Uterus (tissue), 4 donors: ENCODE results near the gene RHOBTB1. TPM values are rescaled to one million over a fixed set of nuclear protein-coding genes. Genes with fewer than 3 reads are reported as not detected.

Experiments used
- DNase-seq, 2 donors: peaks; one replicate each; pipeline ENCODE4 v3.0.0-alpha.2; 2019 to 2020
- H3K27ac ChIP-seq, 2 donors: fragments of 200-600 bp; sonication (generic); 1 replicate in 1 of 2; 2 replicates in 1 of 2; pipeline ENCODE4 v1.5.1; 2016 to 2018
- H3K27me3 ChIP-seq, 2 donors: fragments of 200-600 bp; sonication (generic); one replicate each; pipeline ENCODE4 v1.5.1; 2018 to 2019; ENCODE audit warnings: control low read depth in 1 of 2
- H3K36me3 ChIP-seq, 2 donors: fragments of 200-600 bp; sonication (generic); one replicate each; pipeline ENCODE4 v1.5.1; 2019; ENCODE audit warnings: control low read depth in 1 of 2
- H3K4me1 ChIP-seq, 2 donors: fragments of 200-600 bp; sonication (generic); one replicate each; pipeline ENCODE4 v1.5.1; 2018 to 2019; ENCODE audit warnings: control low read depth in 1 of 2
- H3K4me3 ChIP-seq, 2 donors: fragments of 200-600 bp; sonication (generic); 1 replicate in 1 of 2; 2 replicates in 1 of 2; pipeline ENCODE4 v1.5.1; 2018 to 2019; ENCODE audit warnings: mild to moderate bottlenecking in 1 of 2
- H3K9me3 ChIP-seq, 2 donors: fragments of 200-600 bp; sonication (generic); one replicate each; pipeline ENCODE4 v1.5.1; 2019; ENCODE audit warnings: control low read depth in 1 of 2
- POLR2A ChIP-seq, 2 donors: fragments of 450-650 bp; IDR thresholded peaks; one replicate each; pipeline ENCODE4 v1.6.1; 2016; ENCODE audit warnings: antibody characterized with exemption in 2 of 2, mild to moderate bottlenecking in 1 of 2, moderate library complexity in 1 of 2
- intact Hi-C: fragments of 100-400 bp; cut with DNase I; formaldehyde crosslinking; loops from one replicate; pipeline ENCODE4 v1.15.1; 2023; ENCODE audit warnings: low total_unique reads
- total RNA-seq, 4 donors: library from RNA; depleted of rRNA in 3 of 4; stranded (reverse); fragments of >200 nt in 3 of 4; gene quantifications; one replicate each; pipeline versions ENCODE4 v1.1.0 to v1.2.4, GENCODE V29; 2014 to 2023
- TF ChIP-seq, protein P1 (sequence below), 4 experiments: fragments of 200-600 bp in 2 of 4; fragments of 450-650 bp in 2 of 4; sonication (generic) in 2 of 4; IDR thresholded peaks; one replicate each; pipeline ENCODE4 v1.5.1; 2016 to 2019; ENCODE audit warnings: antibody characterized with exemption in 4 of 4, mild to moderate bottlenecking in 2 of 4, moderate library complexity in 1 of 4
- donor health status: DM: yes; HTN: yes; CAD: no.

Gene RHOBTB1, protein sequence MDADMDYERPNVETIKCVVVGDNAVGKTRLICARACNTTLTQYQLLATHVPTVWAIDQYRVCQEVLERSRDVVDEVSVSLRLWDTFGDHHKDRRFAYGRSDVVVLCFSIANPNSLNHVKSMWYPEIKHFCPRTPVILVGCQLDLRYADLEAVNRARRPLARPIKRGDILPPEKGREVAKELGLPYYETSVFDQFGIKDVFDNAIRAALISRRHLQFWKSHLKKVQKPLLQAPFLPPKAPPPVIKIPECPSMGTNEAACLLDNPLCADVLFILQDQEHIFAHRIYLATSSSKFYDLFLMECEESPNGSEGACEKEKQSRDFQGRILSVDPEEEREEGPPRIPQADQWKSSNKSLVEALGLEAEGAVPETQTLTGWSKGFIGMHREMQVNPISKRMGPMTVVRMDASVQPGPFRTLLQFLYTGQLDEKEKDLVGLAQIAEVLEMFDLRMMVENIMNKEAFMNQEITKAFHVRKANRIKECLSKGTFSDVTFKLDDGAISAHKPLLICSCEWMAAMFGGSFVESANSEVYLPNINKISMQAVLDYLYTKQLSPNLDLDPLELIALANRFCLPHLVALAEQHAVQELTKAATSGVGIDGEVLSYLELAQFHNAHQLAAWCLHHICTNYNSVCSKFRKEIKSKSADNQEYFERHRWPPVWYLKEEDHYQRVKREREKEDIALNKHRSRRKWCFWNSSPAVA
- total RNA-seq, result 10 to 100 TPM in 3 of 4 donors, 1 to 10 TPM in 1; 6.9 to 67.5 (median 13.8) TPM

DNA sequence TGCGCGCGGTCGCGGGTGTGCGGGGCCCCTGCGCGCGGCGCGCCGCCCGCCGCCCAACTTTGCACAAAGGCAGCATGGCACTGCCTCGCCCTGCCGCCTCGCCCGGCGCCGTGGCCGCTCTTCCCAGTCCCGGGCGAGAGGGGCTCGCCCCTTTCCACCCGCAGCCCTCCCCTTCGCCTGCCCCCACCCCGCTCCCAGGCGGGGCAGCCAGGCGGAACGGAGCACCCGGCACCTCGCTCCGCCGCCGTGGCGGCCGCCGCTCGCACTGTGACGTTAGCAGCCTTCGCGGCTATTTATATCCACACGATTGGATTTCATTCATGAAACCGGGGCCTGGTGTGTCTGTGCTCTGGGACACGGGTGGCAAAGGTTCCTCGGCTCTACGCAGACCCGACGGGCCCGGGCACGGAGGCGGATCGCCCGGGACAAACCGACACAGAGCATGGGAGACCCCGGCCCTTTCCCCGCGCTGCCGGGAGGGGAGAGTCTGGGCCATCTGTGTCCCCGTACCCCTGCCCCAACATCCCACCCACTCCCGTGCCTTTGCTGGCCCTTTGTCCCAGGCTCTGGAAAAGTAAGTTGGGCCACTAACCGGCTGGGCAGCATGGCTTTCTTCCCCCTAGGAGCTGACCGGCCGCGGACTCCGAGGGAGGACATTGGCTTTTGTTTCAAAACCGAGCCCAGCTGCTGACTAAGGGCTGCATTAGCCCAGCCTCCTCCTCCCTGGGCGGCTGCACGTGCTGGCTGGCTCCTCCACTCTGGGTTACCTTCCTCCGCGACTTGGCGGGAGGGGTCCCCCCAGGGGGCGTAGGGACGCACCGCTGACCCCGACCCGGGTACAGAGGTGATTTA, at the start of gene RHOBTB1:
TSS of gene RHOBTB1 (minus strand) at position 128 of the 852 bp plus-strand sequence. CDS start 32,643 bp downstream, outside the sequence.
- Histone ChIP-seq H3K9me3 (no peaks in the 10 kb centered on the region), H3K27me3 (no peaks in the 10 kb centered on the region), H3K4me1 (no peaks in the 10 kb centered on the region), H3K36me3 (no peaks in the 10 kb centered on the region), H3K4me3 (peak within 1 kb of the TSS; percentile 63 to 87), H3K27ac (peak within 1 kb of the TSS; percentile 96 to 97)
- DNase-seq, result peak; percentile 81
- TF ChIP-seq, protein P1, sequence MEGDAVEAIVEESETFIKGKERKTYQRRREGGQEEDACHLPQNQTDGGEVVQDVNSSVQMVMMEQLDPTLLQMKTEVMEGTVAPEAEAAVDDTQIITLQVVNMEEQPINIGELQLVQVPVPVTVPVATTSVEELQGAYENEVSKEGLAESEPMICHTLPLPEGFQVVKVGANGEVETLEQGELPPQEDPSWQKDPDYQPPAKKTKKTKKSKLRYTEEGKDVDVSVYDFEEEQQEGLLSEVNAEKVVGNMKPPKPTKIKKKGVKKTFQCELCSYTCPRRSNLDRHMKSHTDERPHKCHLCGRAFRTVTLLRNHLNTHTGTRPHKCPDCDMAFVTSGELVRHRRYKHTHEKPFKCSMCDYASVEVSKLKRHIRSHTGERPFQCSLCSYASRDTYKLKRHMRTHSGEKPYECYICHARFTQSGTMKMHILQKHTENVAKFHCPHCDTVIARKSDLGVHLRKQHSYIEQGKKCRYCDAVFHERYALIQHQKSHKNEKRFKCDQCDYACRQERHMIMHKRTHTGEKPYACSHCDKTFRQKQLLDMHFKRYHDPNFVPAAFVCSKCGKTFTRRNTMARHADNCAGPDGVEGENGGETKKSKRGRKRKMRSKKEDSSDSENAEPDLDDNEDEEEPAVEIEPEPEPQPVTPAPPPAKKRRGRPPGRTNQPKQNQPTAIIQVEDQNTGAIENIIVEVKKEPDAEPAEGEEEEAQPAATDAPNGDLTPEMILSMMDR (IDR thresholded peaks at IDR 0.05), result peak in 2 of 4 experiments; percentile 4 to 6
- peak; percentile 64 to 88 for TF ChIP-seq POLR2A (IDR thresholded peaks at IDR 0.05)
- intact Hi-C loops, result no loop called here

DNA sequence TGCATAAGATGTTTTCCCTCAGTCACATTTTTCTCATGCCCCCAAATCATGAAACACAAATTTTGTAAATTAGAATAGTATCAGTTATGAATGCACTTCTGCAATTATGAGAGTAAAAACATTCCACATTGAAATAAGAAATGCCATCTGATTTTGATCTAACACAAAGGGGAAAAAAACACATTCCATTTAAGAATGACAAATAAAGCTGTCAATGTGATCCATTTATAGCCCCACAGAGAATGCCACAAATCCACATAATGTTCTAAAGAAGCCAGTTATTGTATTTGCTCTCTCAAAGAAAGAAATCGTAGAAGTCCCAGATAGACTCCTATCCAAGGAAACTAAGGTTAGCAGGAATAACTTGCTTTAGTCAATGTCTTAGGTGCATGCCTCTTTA, 48.7 kb upstream of the RHOBTB1 start:
- Histone ChIP-seq H3K9me3 (no peaks in the 10 kb centered on the region), H3K4me1 (no peaks in the 10 kb centered on the region), H3K36me3 (no peaks in the 10 kb centered on the region), H3K4me3 (no peak overlapping the region), H3K27me3 (no peaks in the 10 kb centered on the region), H3K27ac (no peak overlapping the region)
- TF ChIP-seq, protein P1 (IDR thresholded peaks at IDR 0.05), result no peak
- TF ChIP-seq POLR2A (IDR thresholded peaks at IDR 0.05), result no peak
- DNase-seq, result no peak
- intact Hi-C loops, result no loop called here

DNA sequence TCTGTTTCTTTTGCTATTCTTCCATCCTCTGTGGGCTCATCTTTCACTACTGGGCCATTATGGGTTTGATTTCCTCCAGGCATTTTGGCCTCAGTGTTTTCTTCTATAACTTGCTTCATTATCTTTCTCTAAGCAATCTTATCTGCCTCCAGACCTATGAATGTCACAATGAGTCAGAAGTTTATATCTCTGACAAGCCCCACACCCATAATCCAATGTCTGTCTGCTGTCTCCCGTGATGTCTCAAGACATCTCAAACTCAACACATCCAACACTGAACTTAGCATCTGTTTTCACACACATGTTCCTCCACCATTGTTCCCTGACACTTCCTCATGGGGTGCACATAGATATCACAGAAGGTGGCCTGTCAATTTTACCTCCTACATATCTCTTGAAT, 46.7 kb upstream of the RHOBTB1 start:
- Histone ChIP-seq H3K4me1 (no peaks in the 10 kb centered on the region), H3K9me3 (no peaks in the 10 kb centered on the region), H3K36me3 (no peaks in the 10 kb centered on the region), H3K27ac (no peak overlapping the region), H3K4me3 (no peak overlapping the region), H3K27me3 (no peaks in the 10 kb centered on the region)
- intact Hi-C loops, result no loop called here
- no peak for DNase-seq
- TF ChIP-seq, protein P1 (IDR thresholded peaks at IDR 0.05), result no peak

DNA sequence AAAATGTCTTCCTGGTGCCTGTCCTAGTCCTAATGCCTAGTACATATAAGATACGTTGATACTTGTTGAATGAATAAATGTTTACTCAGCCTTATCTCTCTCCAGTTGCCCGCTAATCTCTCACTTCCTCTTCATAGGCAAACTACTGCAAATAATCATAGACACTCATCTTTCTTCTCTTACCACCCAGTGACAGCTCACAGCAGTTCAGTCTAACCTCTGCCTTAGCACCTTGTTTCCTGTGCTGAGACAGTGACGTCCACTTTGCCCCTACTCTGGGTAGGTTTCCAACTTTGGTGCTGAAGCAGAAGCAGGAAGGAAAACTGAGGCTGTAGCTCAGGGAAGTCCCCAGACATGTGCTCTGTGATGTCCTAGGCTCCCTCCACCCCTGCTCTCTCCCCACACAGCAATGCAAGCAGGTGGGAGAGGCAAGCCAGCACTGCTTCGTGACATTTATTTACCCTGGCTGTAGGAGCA, 45.5 kb upstream of the RHOBTB1 start:
- no peaks in the 10 kb centered on the region for H3K27me3 ChIP-seq
- no peaks in the 10 kb centered on the region for H3K36me3 ChIP-seq
- H3K27ac ChIP-seq, result no peak overlapping the region
- TF ChIP-seq, protein P1 (IDR thresholded peaks at IDR 0.05), result no peak
- no peak for TF ChIP-seq POLR2A (IDR thresholded peaks at IDR 0.05)
- no peak overlapping the region for H3K4me3 ChIP-seq
- no peaks in the 10 kb centered on the region for H3K4me1 ChIP-seq
- H3K9me3 ChIP-seq, result no peaks in the 10 kb centered on the region
- no peak for DNase-seq
- intact Hi-C loops, result no loop called here
